ENCODE measurements around the gene FBXW2. TPM values are rescaled to one million over a fixed set of nuclear protein-coding genes. Genes with fewer than 3 reads are reported as not detected.

FBXW2 gene
- total and polyA plus RNA-seq, 10 of the 15 experiments (the other 5 are each of a cell fraction or from before 2014, with no cell fraction given): 2.9 to 56.9 (median 39.1) TPM

- Histone ChIP-seq H3K9me3 (replicated peaks; ENCODE audit: control insufficient read depth, insufficient read depth, low read length) (no peaks in the 10 kb centered on the region), H3K79me2 (ENCODE audit: control insufficient read depth, insufficient read depth, low read length) (no peaks in the 10 kb centered on the region), H3K4me3 (no peak overlapping the region), H3K4me1 (ENCODE audit: control insufficient read depth, insufficient read depth, low read length) (no peaks in the 10 kb centered on the region), H3K27me3 (replicated peaks in 1 of 2; ENCODE audit: control insufficient read depth in 2 of 2, insufficient read depth in 2 of 2, low read length in 1 of 2) (no peaks in the 10 kb centered on the region), H3K27ac (ENCODE audit: control insufficient read depth, insufficient read depth) (no peak overlapping the region), H4K20me1 (ENCODE audit: control insufficient read depth, insufficient read depth) (no peaks in the 10 kb centered on the region), H3K4me2 (ENCODE audit: control insufficient read depth, insufficient read depth) (no peak overlapping the region), H2AFZ (ENCODE audit: control insufficient read depth, low read depth, low read length) (no peak overlapping the region), H3K36me3 (ENCODE audit: control insufficient read depth in 2 of 2, insufficient read depth in 2 of 2, low read length in 1 of 2) (peaks cover 0 to 23% of the 10 kb centered on the region in 2 experiments; a peak in 2 of 4 replicates), H3K9ac (ENCODE audit: control insufficient read depth, insufficient read depth, low read length) (no peak overlapping the region)
- ChIA-PET POLR2A (no interaction called here), CTCF (no interaction called here), SMC1A (ENCODE audit: uncharacterized antibody, unreplicated experiment) (interaction anchor here (1.0 kb wide), 1 partner anchor 8 kb away, joined by 3 read pairs; no protein-coding TSS in a partner anchor), RAD21 (ENCODE audit: unreplicated experiment) (no interaction called here)
- TF ChIP-seq MYC (IDR thresholded peaks at IDR 0.05; ENCODE audit: insufficient read depth, insufficient read length, insufficient replicate concordance, low read length, severe bottlenecking): no peak
- TF ChIP-seq PAX8 (IDR thresholded peaks at IDR 0.05): no peak
- no peak for TF ChIP-seq CREM (IDR thresholded peaks at IDR 0.05; ENCODE audit: low read depth)
- no peak for TF ChIP-seq TCF7 (IDR thresholded peaks at IDR 0.05; ENCODE audit: borderline replicate concordance)
- DNase-seq (ENCODE audit: low read depth, low spot score) (no peak), FAIRE-seq (no peak), ATAC-seq (no peak)
- no TSS peak for BruUV-seq (replicated peaks)
- 97% methylated on average over 4 of the region's 4 CpGs for WGBS (ENCODE audit: insufficient coverage, insufficient replicate concordance, low lambda C conversion rate, missing lambda C conversion rate)
- in situ Hi-C loops (cut with MboI): no loop called here
- intact Hi-C loops (cut with micrococcal nuclease; ENCODE audit: unreplicated experiment): no loop called here
Measured at GRCh38 chr9:120820095-120820494, 26.9 kb upstream of the FBXW2 start.

GRCh38 chr9:120818595-120818994 lies 25.4 kb upstream of the FBXW2 start:
- 86% methylated on average over 1 of the region's 1 CpG for WGBS (ENCODE audit: insufficient coverage, insufficient replicate concordance, low lambda C conversion rate, missing lambda C conversion rate)
- BruUV-seq (replicated peaks): no TSS peak
- Histone ChIP-seq H3K27me3 (replicated peaks in 1 of 2; ENCODE audit: control insufficient read depth in 2 of 2, insufficient read depth in 2 of 2, low read length in 1 of 2) (no peaks in the 10 kb centered on the region), H3K9ac (ENCODE audit: control insufficient read depth, insufficient read depth, low read length) (no peak overlapping the region), H2AFZ (ENCODE audit: control insufficient read depth, low read depth, low read length) (no peak overlapping the region), H3K9me3 (replicated peaks; ENCODE audit: control insufficient read depth, insufficient read depth, low read length) (no peaks in the 10 kb centered on the region), H3K79me2 (ENCODE audit: control insufficient read depth, insufficient read depth, low read length) (no peaks in the 10 kb centered on the region), H3K4me1 (ENCODE audit: control insufficient read depth, insufficient read depth, low read length) (no peaks in the 10 kb centered on the region; the same call in 1 of the 2 replicates), H3K4me2 (ENCODE audit: control insufficient read depth, insufficient read depth) (no peak overlapping the region), H3K27ac (ENCODE audit: control insufficient read depth, insufficient read depth) (no peak overlapping the region), H3K4me3 (no peak overlapping the region), H3K36me3 (ENCODE audit: control insufficient read depth in 2 of 2, insufficient read depth in 2 of 2, low read length in 1 of 2) (peaks cover 0 to 23% of the 10 kb centered on the region in 2 experiments; a peak in 2 of 4 replicates), H4K20me1 (ENCODE audit: control insufficient read depth, insufficient read depth) (no peaks in the 10 kb centered on the region)
- ChIA-PET RAD21 (ENCODE audit: unreplicated experiment) (no interaction called here), POLR2A (no interaction called here), SMC1A (ENCODE audit: uncharacterized antibody, unreplicated experiment) (no interaction called here), CTCF (no interaction called here)
- intact Hi-C loops (cut with micrococcal nuclease; ENCODE audit: unreplicated experiment): no loop called here
- in situ Hi-C loops (cut with MboI): no loop called here
- ATAC-seq (no peak), FAIRE-seq (no peak), DNase-seq (ENCODE audit: low read depth, low spot score) (no peak)
- TF ChIP-seq PKNOX1 (IDR thresholded peaks at IDR 0.05) (no peak), SRF (IDR thresholded peaks at IDR 0.05; ENCODE audit: low read depth in 2 of 2, low read length in 2 of 2) (no peak), TCF3 (IDR thresholded peaks at IDR 0.05; ENCODE audit: borderline replicate concordance, insufficient read depth, low read depth, low read length) (no peak), HDAC2 (IDR thresholded peaks at IDR 0.05) (no peak), E2F4 (IDR thresholded peaks at IDR 0.05; ENCODE audit: low read depth, low read length) (no peak), CHD4 (IDR thresholded peaks at IDR 0.05) (no peak), EP300 (IDR thresholded peaks at IDR 0.05; ENCODE audit: borderline replicate concordance in 1 of 2, control insufficient read depth in 1 of 2, low read depth in 2 of 2, low read length in 2 of 2) (no peak), RCOR1 (conservative IDR thresholded peaks at IDR 0.05; ENCODE audit: low read depth, low read length) (no peak), SUPT20H (IDR thresholded peaks at IDR 0.05; ENCODE audit: borderline replicate concordance, control insufficient read depth, low read depth, low read length) (no peak), RELB (IDR thresholded peaks at IDR 0.05; ENCODE audit: low read depth) (no peak)

All from GM12878 (cell line).